Uterus (tissue), 2 donors: Measurements from ENCODE around the gene PTPRJ.

Experiments
- CTCF ChIP-seq, 4 experiments: fragments of 200-600 bp in 2 of 4; fragments of 450-650 bp in 2 of 4; sonication (generic) in 2 of 4; IDR thresholded peaks; one replicate each; pipeline ENCODE4 v1.5.1; 2016 to 2019; ENCODE audit warnings: antibody characterized with exemption in 4 of 4, mild to moderate bottlenecking in 2 of 4, moderate library complexity in 1 of 4
- POLR2A ChIP-seq, 2 donors: fragments of 450-650 bp; IDR thresholded peaks; one replicate each; pipeline ENCODE4 v1.6.1; 2016; ENCODE audit warnings: antibody characterized with exemption in 2 of 2, mild to moderate bottlenecking in 1 of 2, moderate library complexity in 1 of 2

GRCh38 chr11:48056325-48057183, 76.2 kb downstream of the PTPRJ start:
- TF ChIP-seq CTCF (IDR thresholded peaks at IDR 0.05) (no peak), POLR2A (IDR thresholded peaks at IDR 0.05) (no peak)
